ENCODE results near the gene IDE. TPM values are rescaled to one million over a fixed set of nuclear protein-coding genes. Genes with fewer than 3 reads are reported as not detected.

Gene IDE
- total RNA-seq, 2 experiments from 2014 or later: 15.2 to 17.8 TPM

DNA sequence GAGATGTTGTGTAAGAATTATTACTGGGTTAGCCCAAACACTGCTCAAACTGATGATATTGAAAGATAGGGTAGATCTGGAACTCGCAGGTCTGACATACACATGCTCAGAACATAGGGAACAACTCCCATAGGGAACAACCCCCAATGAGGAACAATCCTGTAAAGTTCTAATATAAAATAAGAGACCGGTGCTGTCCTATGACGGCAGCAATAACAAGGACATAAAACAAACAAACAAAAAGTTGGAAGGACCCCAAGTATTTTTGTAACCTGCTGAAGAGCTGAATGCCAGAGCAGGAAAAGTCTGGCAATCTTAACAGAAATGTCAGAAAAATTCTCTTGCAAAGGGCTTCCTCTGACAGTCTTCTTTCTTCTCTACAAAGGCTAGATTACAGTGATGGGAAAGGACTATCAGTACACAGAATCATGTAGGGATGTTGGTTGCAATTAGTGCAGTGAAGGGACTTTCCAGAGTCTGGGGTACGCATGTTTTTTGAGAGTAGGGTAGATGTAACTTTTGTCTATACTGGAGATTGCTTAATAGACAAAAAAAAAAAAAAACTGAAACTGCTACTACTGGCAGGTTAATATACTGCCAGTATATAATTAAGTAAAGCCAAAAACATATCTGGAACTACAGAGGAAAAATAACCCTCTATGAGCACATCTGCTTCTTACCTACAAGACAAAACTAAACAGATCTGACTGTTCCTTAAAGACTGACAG lies 35.5 kb downstream of the IDE start:
- ATAC-seq (ENCODE audit: poor library complexity): no peak
- H3K4me3 Mint-ChIP-seq: no peak overlapping the region

DNA sequence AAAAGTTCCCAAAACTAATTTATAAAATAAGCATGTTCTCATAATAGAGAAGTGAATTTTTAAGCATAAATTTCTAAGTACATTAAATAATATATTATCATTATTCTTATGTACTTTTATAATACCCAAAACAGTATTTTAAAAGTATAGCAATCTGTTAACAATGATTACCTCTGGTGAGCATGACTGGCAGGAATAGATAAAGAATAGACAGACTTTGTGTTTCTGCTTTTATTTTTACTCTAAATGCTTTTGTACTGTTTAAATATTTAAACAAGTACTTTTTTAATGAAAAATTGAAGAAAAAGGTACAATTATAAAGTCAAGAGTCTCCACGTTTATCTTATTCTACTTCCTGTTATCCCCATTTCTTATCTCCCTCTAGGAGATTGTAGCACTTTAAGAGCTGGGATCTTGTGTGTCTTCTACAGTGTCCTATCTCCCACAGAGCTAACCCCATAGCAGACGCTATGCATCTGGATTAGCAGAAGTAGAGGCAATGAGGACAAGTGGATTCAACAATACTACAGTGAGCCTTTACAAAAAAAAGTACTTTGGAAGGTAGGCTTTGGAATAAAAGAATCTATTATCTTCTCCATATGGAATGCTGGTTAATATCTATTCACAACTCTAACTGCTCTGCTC lies 42.9 kb downstream of the IDE start:
- ChIA-PET POLR2A (no interaction called here), CTCF (no interaction called here)
- H3K4me1 ChIP-seq (ENCODE audit: insufficient read depth, low read length): no peaks in the 10 kb centered on the region
- ATAC-seq (ENCODE audit: poor library complexity): no peak
- H3K36me3 ChIP-seq (ENCODE audit: insufficient read depth, low read length): peaks cover 23% of the 10 kb centered on the region
- H3K4me3 Mint-ChIP-seq: no peak overlapping the region
- TF ChIP-seq, protein P1, sequence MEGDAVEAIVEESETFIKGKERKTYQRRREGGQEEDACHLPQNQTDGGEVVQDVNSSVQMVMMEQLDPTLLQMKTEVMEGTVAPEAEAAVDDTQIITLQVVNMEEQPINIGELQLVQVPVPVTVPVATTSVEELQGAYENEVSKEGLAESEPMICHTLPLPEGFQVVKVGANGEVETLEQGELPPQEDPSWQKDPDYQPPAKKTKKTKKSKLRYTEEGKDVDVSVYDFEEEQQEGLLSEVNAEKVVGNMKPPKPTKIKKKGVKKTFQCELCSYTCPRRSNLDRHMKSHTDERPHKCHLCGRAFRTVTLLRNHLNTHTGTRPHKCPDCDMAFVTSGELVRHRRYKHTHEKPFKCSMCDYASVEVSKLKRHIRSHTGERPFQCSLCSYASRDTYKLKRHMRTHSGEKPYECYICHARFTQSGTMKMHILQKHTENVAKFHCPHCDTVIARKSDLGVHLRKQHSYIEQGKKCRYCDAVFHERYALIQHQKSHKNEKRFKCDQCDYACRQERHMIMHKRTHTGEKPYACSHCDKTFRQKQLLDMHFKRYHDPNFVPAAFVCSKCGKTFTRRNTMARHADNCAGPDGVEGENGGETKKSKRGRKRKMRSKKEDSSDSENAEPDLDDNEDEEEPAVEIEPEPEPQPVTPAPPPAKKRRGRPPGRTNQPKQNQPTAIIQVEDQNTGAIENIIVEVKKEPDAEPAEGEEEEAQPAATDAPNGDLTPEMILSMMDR (IDR thresholded peaks at IDR 0.05): no peak
- H3K27ac ChIP-seq (ENCODE audit: low read depth in 1 of 2, low read length in 2 of 2): no peak overlapping the region
- no peak for DNase-seq
- H3K36me3 Mint-ChIP-seq (ENCODE audit: low read depth): peaks cover 79% of the 10 kb centered on the region
- H3K4me3 ChIP-seq (ENCODE audit: low read length): no peak overlapping the region
- no peaks in the 10 kb centered on the region for H3K27me3 ChIP-seq (ENCODE audit: control insufficient read depth in 1 of 2, insufficient read depth in 2 of 2, low read length in 2 of 2)
- H3K27ac Mint-ChIP-seq: no peak overlapping the region
- H3K4me1 Mint-ChIP-seq (ENCODE audit: low read depth): no peaks in the 10 kb centered on the region
- intact Hi-C loops (cut with DNase I, micrococcal nuclease): no loop called here
- H3K27me3 Mint-ChIP-seq: no peaks in the 10 kb centered on the region
- no peaks in the 10 kb centered on the region for H3K9me3 Mint-ChIP-seq
- H3K9me3 ChIP-seq (ENCODE audit: control insufficient read depth in 1 of 2, insufficient read depth in 1 of 2, low read length in 2 of 2): no peaks in the 10 kb centered on the region

More for the DNA sequence above, 35.5 kb downstream of the IDE start:
- H3K36me3 ChIP-seq (ENCODE audit: insufficient read depth, low read length): peaks cover 26% of the 10 kb centered on the region
- CTCF ChIA-PET: no interaction called here
- H3K27ac ChIP-seq (ENCODE audit: low read depth in 1 of 2, low read length in 2 of 2): no peak overlapping the region
- POLR2A ChIA-PET: no interaction called here
- H3K4me3 ChIP-seq (ENCODE audit: low read length): no peak overlapping the region
- H3K27me3 ChIP-seq (ENCODE audit: control insufficient read depth in 1 of 2, insufficient read depth in 2 of 2, low read length in 2 of 2): no peaks in the 10 kb centered on the region
- H3K4me1 ChIP-seq (ENCODE audit: insufficient read depth, low read length): no peaks in the 10 kb centered on the region
- peaks cover 27% of the 10 kb centered on the region for H3K36me3 Mint-ChIP-seq (ENCODE audit: low read depth)
- H3K9me3 Mint-ChIP-seq: no peaks in the 10 kb centered on the region
- H3K9me3 ChIP-seq (ENCODE audit: control insufficient read depth in 1 of 2, insufficient read depth in 1 of 2, low read length in 2 of 2): no peaks in the 10 kb centered on the region
- intact Hi-C loops (cut with DNase I, micrococcal nuclease): no loop called here
- no peaks in the 10 kb centered on the region for H3K27me3 Mint-ChIP-seq
- H3K27ac Mint-ChIP-seq: no peak overlapping the region
- no peak for DNase-seq
- H3K4me1 Mint-ChIP-seq (ENCODE audit: low read depth): peaks cover 18% of the 10 kb centered on the region
- TF ChIP-seq, protein P1 (IDR thresholded peaks at IDR 0.05): no peak

DNA sequence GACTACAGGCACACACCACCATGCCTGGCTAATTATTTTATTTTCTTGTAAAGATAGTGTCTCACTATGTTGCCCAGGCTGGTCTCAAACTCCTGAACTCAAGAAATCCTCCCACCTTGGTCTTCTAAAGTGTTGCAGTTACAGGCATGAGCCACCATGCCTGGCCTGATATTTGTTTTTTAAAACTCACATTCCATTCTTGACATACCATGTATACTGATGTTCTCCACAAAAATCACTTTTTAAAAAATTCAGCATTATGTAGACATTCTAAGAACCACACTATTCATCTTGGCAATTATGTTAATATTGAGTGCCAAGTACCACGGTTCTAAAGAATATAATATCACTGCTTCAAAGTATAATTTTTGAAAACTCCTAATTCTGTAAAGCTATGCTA lies 43.5 kb downstream of the IDE start:
- no peak overlapping the region for H3K4me3 Mint-ChIP-seq
- peaks cover 19% of the 10 kb centered on the region for H3K36me3 ChIP-seq (ENCODE audit: insufficient read depth, low read length)
- POLR2A ChIA-PET: no interaction called here

More for the DNA sequence above, 43.5 kb downstream of the IDE start:
- DNase-seq (no peak), ATAC-seq (ENCODE audit: poor library complexity) (no peak)
- Histone ChIP-seq H3K27ac (ENCODE audit: low read depth in 1 of 2, low read length in 2 of 2) (no peak overlapping the region), H3K4me1 (ENCODE audit: insufficient read depth, low read length) (no peaks in the 10 kb centered on the region), H3K27me3 (ENCODE audit: control insufficient read depth in 1 of 2, insufficient read depth in 2 of 2, low read length in 2 of 2) (no peaks in the 10 kb centered on the region), H3K9me3 (ENCODE audit: control insufficient read depth in 1 of 2, insufficient read depth in 1 of 2, low read length in 2 of 2) (no peaks in the 10 kb centered on the region), H3K4me3 (ENCODE audit: low read length) (no peak overlapping the region)
- H3K27ac Mint-ChIP-seq: no peak overlapping the region
- no peaks in the 10 kb centered on the region for H3K9me3 Mint-ChIP-seq
- H3K27me3 Mint-ChIP-seq: no peaks in the 10 kb centered on the region
- peaks cover 82% of the 10 kb centered on the region for H3K36me3 Mint-ChIP-seq (ENCODE audit: low read depth)
- CTCF ChIA-PET: no interaction called here
- intact Hi-C loops (cut with DNase I, micrococcal nuclease): no loop called here
- H3K4me1 Mint-ChIP-seq (ENCODE audit: low read depth): no peaks in the 10 kb centered on the region
- TF ChIP-seq, protein P1 (IDR thresholded peaks at IDR 0.05): no peak
